CD4-positive, alpha-beta T cell (primary cell): ENCODE data around the gene RETREG3. TPM values are rescaled to one million over a fixed set of nuclear protein-coding genes. Genes with fewer than 3 reads are reported as not detected.

Experiments used
- ATAC-seq: fragments of 200-7000 bp; cut with Tn5 transposase; one replicate; pipeline ENCODE4 v1.10.0; 2022; ENCODE audit warnings: mild to moderate bottlenecking; ENCODE audit not compliant: poor library complexity
- CTCF ChIA-PET: fragments of 350-600 bp; sonication (Branson Sonifier 250); formaldehyde crosslinking; loops from one replicate; lab custom pipeline; 2021; ENCODE audit warnings: antibody characterized with exemption, inconsistent platforms; lab: Charles Lee
- POLR2A ChIA-PET: fragments of 350-600 bp; sonication (Branson Sonifier 250); formaldehyde crosslinking; loops from one replicate; lab custom pipeline; 2021; ENCODE audit warnings: antibody characterized with exemption, inconsistent platforms; lab: Charles Lee
- DNase-seq, 14 experiments: peaks; one replicate each; pipeline ENCODE4 v3.0.0-alpha.2; 2013 to 2020; ENCODE audit warnings: mixed read lengths in 2 of 14
- H3K27ac ChIP-seq, 2 donors: one replicate each; pipeline versions ENCODE4 v1.5.1 to v1.7.0; 2013; ENCODE audit warnings: low read length in 2 of 2, low read depth in 1 of 2, mild to moderate bottlenecking in 1 of 2
- H3K27me3 ChIP-seq, 2 experiments: 1 replicate in 1 of 2; 2 replicates in 1 of 2; pipeline versions ENCODE4 v1.6.1 to v1.7.0; 2013; ENCODE audit warnings: low read length in 2 of 2, control low read depth in 1 of 2, mild to moderate bottlenecking in 1 of 2, moderate library complexity in 1 of 2; ENCODE audit not compliant: insufficient read depth in 2 of 2, control insufficient read depth in 1 of 2
- H3K36me3 ChIP-seq: one replicate; pipeline ENCODE4 v1.6.1; 2013; ENCODE audit warnings: low read length, control low read depth; ENCODE audit not compliant: insufficient read depth
- H3K4me1 ChIP-seq: one replicate; pipeline ENCODE4 v1.6.1; 2013; ENCODE audit warnings: low read length, control low read depth; ENCODE audit not compliant: insufficient read depth
- H3K4me3 ChIP-seq: one replicate; pipeline ENCODE4 v1.5.1; 2013; ENCODE audit warnings: mild to moderate bottlenecking, low read length, moderate library complexity
- H3K9me3 ChIP-seq, 2 experiments: 1 replicate in 1 of 2; 2 replicates in 1 of 2; pipeline versions ENCODE4 v1.6.1 to v1.7.0; 2013; ENCODE audit warnings: low read length in 2 of 2, mild to moderate bottlenecking in 2 of 2, control low read depth in 1 of 2, moderate library complexity in 1 of 2; ENCODE audit not compliant: control insufficient read depth in 1 of 2, insufficient read depth in 1 of 2
- H3K27ac Mint-ChIP-seq: one replicate; pipeline ENCODE4 v1.8.0; 2020; ENCODE audit warnings: mixed read lengths
- H3K27me3 Mint-ChIP-seq: one replicate; pipeline ENCODE4 v1.8.0; 2021; ENCODE audit warnings: mixed read lengths
- H3K36me3 Mint-ChIP-seq: one replicate; pipeline ENCODE4 v1.8.0; 2021; ENCODE audit warnings: low read depth, mixed read lengths
- H3K4me1 Mint-ChIP-seq: one replicate; pipeline ENCODE4 v1.8.0; 2021; ENCODE audit warnings: low read depth, mixed read lengths
- H3K4me3 Mint-ChIP-seq: one replicate; pipeline ENCODE4 v1.8.0; 2020; ENCODE audit warnings: mild to moderate bottlenecking, mixed read lengths
- H3K9me3 Mint-ChIP-seq: one replicate; pipeline ENCODE4 v1.8.0; 2020; ENCODE audit warnings: mixed read lengths
- CTCF ChIP-seq: fragments of 200-600 bp; IDR thresholded peaks from one replicate; pipeline ENCODE4 v1.8.0; 2022; ENCODE audit warnings: antibody characterized with exemption, mild to moderate bottlenecking
- intact Hi-C, 2 experiments: fragments of 100-400 bp; cut with DNase I in 1 of 2; cut with micrococcal nuclease in 1 of 2; formaldehyde crosslinking; loops; one replicate each; pipeline versions ENCODE4 v1.15.1 to v1.9.0; 2023 to 2025; cut with DNase I, micrococcal nuclease
- total RNA-seq, 174 experiments: library from RNA in 2 of 174; stranded (reverse) in 2 of 174; gene quantifications; one replicate each; pipeline ENCODE4 v1.2.3 and lab custom pipeline; 2021 to 2026

RETREG3 gene
- total RNA-seq, 2 experiments from 2014 or later = 46.7 to 48.7 TPM

- POLR2A ChIA-PET = interaction anchor here (0.7 kb wide), 1 partner anchor 37 kb away, joined by 4 read pairs; the partner anchor contains the start of gene NAGLU
- H3K36me3 Mint-ChIP-seq = peaks cover 70% of the 10 kb centered on the region
- DNase-seq (no peak), ATAC-seq (no peak)
- no peak overlapping the region for H3K4me3 ChIP-seq
- CTCF ChIA-PET = no interaction called here
- no peaks in the 10 kb centered on the region for H3K27me3 ChIP-seq
- peaks cover 29% of the 10 kb centered on the region for H3K4me1 ChIP-seq
- TF ChIP-seq CTCF = no peak
- no peak overlapping the region for H3K4me3 Mint-ChIP-seq
- no peaks in the 10 kb centered on the region for H3K9me3 Mint-ChIP-seq
- intact Hi-C loops = no loop called here
- H3K36me3 ChIP-seq = peaks cover 65% of the 10 kb centered on the region
- H3K27ac Mint-ChIP-seq = no peak overlapping the region
- no peaks in the 10 kb centered on the region for H3K27me3 Mint-ChIP-seq
- H3K27ac ChIP-seq = no peak overlapping the region
- H3K9me3 ChIP-seq = no peaks in the 10 kb centered on the region
- peaks cover 33% of the 10 kb centered on the region for H3K4me1 Mint-ChIP-seq
Measured at GRCh38 chr17:42573095-42573494, 36.1 kb downstream of the RETREG3 start.

- Mint-ChIP-seq H3K4me1 (peaks cover 33% of the 10 kb centered on the region), H3K4me3 (no peak overlapping the region), H3K27ac (no peak overlapping the region), H3K27me3 (no peaks in the 10 kb centered on the region), H3K36me3 (peaks cover 78% of the 10 kb centered on the region), H3K9me3 (no peaks in the 10 kb centered on the region)
- no peak for TF ChIP-seq CTCF
- H3K4me1 ChIP-seq = peaks cover 32% of the 10 kb centered on the region
- peak overlapping the region in 1 of 2 donors; percentile 26 for H3K27ac ChIP-seq
- H3K27me3 ChIP-seq = no peaks in the 10 kb centered on the region
- H3K36me3 ChIP-seq = peaks cover 65% of the 10 kb centered on the region
- H3K9me3 ChIP-seq = no peaks in the 10 kb centered on the region
- intact Hi-C loops = no loop called here
- ChIA-PET POLR2A (no interaction called here), CTCF (no interaction called here)
- no peak for DNase-seq
- no peak for ATAC-seq
- H3K4me3 ChIP-seq = no peak overlapping the region
Measured at GRCh38 chr17:42571435-42572225, 37.5 kb downstream of the RETREG3 start.

GRCh38 chr17:42568341-42569111, 40.6 kb downstream of the RETREG3 start:
- H3K27ac Mint-ChIP-seq = peak overlapping the region; percentile 96
- ATAC-seq = no peak
- peaks cover 35% of the 10 kb centered on the region for H3K4me1 Mint-ChIP-seq
- CTCF ChIA-PET = interaction anchor here (1.4 to 4.6 kb wide), 2 partner anchors 9 to 18 kb away, joined by 3 to 45 read pairs; partner anchors contain the start of gene PSMC3IP
- peaks cover 54% of the 10 kb centered on the region for H3K4me1 ChIP-seq
- no peak overlapping the region for H3K27ac ChIP-seq
- no peaks in the 10 kb centered on the region for H3K9me3 ChIP-seq
- POLR2A ChIA-PET = interaction anchor here (2.2 to 2.5 kb wide), 2 partner anchors 14 to 40 kb away, joined by 10 to 17 read pairs; partner anchors contain the start of genes RETREG3 and TUBG1
- H3K4me3 ChIP-seq = no peak overlapping the region
- peak overlapping the region; percentile 97 for H3K4me3 Mint-ChIP-seq
- peaks cover 83% of the 10 kb centered on the region for H3K36me3 Mint-ChIP-seq
- peaks cover 81% of the 10 kb centered on the region for H3K36me3 ChIP-seq
- no peaks in the 10 kb centered on the region for H3K27me3 ChIP-seq
- DNase-seq = peak in 1 of 14 experiments; percentile 20
- no peak for TF ChIP-seq CTCF
- no peaks in the 10 kb centered on the region for H3K27me3 Mint-ChIP-seq
- intact Hi-C loops = no loop called here
- no peaks in the 10 kb centered on the region for H3K9me3 Mint-ChIP-seq
